ENCODE results near the gene KCNMB2.

- TF ChIP-seq, protein P1, sequence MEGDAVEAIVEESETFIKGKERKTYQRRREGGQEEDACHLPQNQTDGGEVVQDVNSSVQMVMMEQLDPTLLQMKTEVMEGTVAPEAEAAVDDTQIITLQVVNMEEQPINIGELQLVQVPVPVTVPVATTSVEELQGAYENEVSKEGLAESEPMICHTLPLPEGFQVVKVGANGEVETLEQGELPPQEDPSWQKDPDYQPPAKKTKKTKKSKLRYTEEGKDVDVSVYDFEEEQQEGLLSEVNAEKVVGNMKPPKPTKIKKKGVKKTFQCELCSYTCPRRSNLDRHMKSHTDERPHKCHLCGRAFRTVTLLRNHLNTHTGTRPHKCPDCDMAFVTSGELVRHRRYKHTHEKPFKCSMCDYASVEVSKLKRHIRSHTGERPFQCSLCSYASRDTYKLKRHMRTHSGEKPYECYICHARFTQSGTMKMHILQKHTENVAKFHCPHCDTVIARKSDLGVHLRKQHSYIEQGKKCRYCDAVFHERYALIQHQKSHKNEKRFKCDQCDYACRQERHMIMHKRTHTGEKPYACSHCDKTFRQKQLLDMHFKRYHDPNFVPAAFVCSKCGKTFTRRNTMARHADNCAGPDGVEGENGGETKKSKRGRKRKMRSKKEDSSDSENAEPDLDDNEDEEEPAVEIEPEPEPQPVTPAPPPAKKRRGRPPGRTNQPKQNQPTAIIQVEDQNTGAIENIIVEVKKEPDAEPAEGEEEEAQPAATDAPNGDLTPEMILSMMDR (optimal IDR thresholded peaks at IDR 0.05 in 1 of 3, IDR thresholded peaks at IDR 0.05 in 1 of 3, conservative IDR thresholded peaks at IDR 0.05 in 1 of 3; ENCODE audit: extremely low read depth in 1 of 3, insufficient read depth in 2 of 3, low read length in 3 of 3) = no peak
- TF ChIP-seq EZH2 (IDR thresholded peaks at IDR 0.05; ENCODE audit: low read length) = no peak
Measured at GRCh38 chr3:178505832-178506231, 30.4 kb upstream of the KCNMB2 start.

Measured in keratinocyte (primary cell).